Stimulated activated memory B cell treated with anti-CD40 and anti-IgM and Interleukin-4, amounts not matched to agents 10 μg/mL and 1 μg/mL and 100 μg/mL, for 72 hours (primary cell): ENCODE results near the gene TAGAP.
"Not testable (repeated sequence)": the region's sequence is repeated elsewhere in the genome, so short reads cannot be mapped to it uniquely, and the experiment has no call there.

ENCODE experiments used
- ATAC-seq: fragments of 150-1000 bp; cut with Tn5 transposase; 2 replicates; pipeline ENCODE4 v1.10.0; 2021
- H3K27ac Mint-ChIP-seq: one replicate; pipeline ENCODE4 v1.8.0; 2022; ENCODE audit warnings: mild to moderate bottlenecking, mixed read lengths
- H3K27me3 Mint-ChIP-seq: one replicate; pipeline ENCODE4 v1.8.0; 2022; ENCODE audit warnings: mixed read lengths
- H3K36me3 Mint-ChIP-seq: one replicate; pipeline ENCODE4 v1.8.0; 2022; ENCODE audit warnings: mixed read lengths
- H3K4me1 Mint-ChIP-seq: one replicate; pipeline ENCODE4 v1.8.0; 2022; ENCODE audit warnings: mixed read lengths
- H3K4me3 Mint-ChIP-seq: one replicate; pipeline ENCODE4 v1.8.0; 2022; ENCODE audit warnings: mild to moderate bottlenecking, moderate library complexity, mixed read lengths
- H3K9me3 Mint-ChIP-seq: one replicate; pipeline ENCODE4 v1.8.0; 2022; ENCODE audit warnings: mixed read lengths

Gene TAGAP

DNA sequence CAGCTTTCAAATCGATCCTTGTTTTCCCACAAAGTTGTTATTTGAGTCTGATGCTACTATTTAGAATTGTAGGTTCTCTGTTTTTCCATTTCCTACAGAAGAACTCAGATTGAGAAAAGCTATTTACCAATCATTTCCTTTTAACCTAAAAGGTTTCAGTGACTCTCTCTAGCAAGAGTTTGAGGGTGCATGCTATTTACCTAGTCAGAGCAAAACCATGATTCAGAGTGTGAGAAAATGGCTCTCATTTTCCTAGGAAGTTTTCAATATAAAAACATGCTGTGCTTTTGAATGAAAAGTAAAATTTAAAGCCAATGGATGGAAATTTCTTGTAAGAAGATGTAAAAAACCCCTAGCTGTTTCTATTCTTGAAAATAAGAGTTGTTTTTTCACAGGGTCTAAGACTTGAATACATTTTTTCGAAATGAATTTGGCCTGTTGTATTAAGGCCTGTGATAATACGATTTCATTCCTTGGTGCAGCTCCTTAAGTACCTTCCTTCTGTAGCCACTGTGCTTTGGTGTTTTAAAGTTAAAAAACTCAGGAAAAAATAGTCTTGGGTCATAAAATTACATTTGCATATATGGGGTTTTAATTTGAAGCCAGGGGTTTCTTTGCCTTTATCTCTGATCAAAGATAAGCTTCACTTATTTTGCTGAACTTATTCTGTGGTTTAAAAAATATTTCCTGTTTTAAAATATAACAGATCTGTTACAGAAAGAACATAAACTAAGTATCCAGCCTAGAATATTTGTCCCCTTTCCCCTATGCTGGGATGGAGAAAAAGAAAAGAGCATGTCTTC, 26.8 kb downstream of the TAGAP start:
- Mint-ChIP-seq H3K27ac (peak overlapping the region; percentile 14), H3K36me3 (peaks cover 13% of the 10 kb centered on the region), H3K27me3 (no peaks in the 10 kb centered on the region), H3K4me3 (no peak overlapping the region), H3K9me3 (peaks cover 6% of the 10 kb centered on the region), H3K4me1 (peaks cover 34% of the 10 kb centered on the region)
- ATAC-seq = peak; percentile 81

DNA sequence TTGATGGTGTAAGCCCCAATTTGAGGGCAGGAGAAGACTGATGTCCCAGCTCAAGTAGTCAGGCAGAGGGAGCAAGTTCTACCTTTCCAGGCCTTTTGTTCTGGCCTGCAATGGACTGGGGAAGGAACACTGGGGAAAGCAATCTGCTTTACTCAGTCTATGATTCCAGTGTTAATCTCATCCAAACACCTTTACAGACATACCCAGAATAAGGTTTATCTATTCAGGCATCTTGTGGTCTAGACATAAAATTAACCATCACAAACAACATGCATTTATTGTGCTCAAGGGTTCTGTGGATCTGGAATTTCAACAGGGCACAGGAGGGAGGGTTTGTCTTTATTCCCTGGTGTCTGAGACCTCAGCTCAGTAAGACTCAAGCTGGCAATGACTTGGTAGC, 30.4 kb downstream of the TAGAP start:
- peaks cover 52% of the 10 kb centered on the region for H3K4me1 Mint-ChIP-seq
- H3K27ac Mint-ChIP-seq = no peak overlapping the region
- no peak overlapping the region for H3K4me3 Mint-ChIP-seq
- no peaks in the 10 kb centered on the region for H3K9me3 Mint-ChIP-seq
- no peaks in the 10 kb centered on the region for H3K27me3 Mint-ChIP-seq
- no peak for ATAC-seq
- H3K36me3 Mint-ChIP-seq = peaks cover 6% of the 10 kb centered on the region

DNA sequence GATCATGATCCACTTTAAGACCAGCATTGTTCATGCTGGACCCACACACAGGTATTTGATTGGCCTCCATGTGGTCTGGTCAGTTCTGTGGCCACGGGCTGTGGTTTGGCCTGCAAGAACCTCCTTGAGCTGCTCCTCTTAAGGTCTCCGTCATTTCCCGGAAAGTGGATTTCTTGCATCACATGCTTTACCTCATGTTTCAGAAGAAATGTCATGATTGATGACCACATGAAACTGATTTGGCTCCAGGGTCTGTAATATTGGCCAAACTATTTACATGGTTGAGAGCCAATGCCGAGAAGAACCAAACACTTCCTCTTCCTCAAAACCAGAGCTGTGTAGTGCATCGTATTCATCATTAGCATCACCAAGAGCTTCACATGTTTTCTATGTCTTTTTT, 31.6 kb downstream of the TAGAP start:
- H3K4me1 Mint-ChIP-seq = peaks cover 45% of the 10 kb centered on the region
- no peak for ATAC-seq
- no peaks in the 10 kb centered on the region for H3K27me3 Mint-ChIP-seq
- H3K4me3 Mint-ChIP-seq = no peak overlapping the region
- H3K9me3 Mint-ChIP-seq = no peaks in the 10 kb centered on the region
- H3K27ac Mint-ChIP-seq = peak overlapping the region; percentile 77
- H3K36me3 Mint-ChIP-seq = peaks cover 6% of the 10 kb centered on the region

DNA sequence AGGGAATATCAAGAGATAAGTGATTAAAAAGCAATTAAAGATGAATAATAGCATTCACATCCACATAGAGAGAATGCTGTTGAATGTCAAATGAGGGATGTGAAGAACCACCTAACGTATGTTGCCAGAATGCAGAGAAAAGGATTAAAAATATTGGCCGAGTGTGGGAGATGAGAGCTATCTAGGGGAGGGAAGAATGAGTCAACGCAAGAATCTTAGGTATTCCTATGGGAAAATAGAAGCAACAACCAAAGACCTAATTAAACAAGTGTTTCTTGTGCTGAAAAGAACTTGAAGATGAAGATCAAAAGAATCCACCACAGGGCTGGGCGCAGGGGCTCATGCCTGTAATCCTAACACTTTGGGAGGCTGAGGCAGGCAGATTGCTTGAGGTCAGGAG, 32.6 kb downstream of the TAGAP start:
- Mint-ChIP-seq H3K9me3 (no peaks in the 10 kb centered on the region), H3K4me1 (peaks cover 38% of the 10 kb centered on the region), H3K36me3 (peaks cover 6% of the 10 kb centered on the region), H3K4me3 (no peak overlapping the region), H3K27me3 (no peaks in the 10 kb centered on the region), H3K27ac (peak overlapping the region; percentile 5)
- ATAC-seq = no peak

DNA sequence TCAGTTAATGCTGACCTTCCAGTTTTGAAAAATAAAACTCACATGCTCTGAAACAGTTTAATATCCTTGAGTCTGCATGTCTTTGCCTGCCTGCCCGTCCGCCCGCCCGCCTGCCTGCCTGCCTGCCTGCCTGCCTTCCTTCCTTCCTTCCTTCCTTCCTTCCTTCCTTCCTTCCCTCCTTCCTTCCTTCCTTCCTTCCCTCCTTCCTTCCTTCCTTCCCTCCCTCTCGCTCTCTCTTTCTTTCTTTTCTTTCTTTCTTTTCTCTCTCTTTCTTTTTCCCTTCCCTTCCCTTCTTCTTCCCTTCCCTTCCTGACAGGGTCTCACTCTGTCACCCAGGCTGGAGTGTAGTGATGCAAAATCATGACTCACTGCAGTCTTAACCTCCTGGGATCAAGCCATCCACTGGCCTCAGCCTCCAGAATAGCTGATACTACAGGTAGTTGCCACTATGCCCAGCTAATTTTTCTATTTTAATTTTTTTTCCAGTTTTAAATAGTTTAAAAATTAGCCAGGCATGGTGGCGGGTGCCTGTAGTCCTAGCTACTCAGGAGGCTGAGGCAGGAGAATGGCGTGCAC, 34.7 kb downstream of the TAGAP start:
- not testable (repeated sequence) for H3K36me3 Mint-ChIP-seq, H3K27me3 Mint-ChIP-seq, H3K9me3 Mint-ChIP-seq, ATAC-seq
- Mint-ChIP-seq H3K4me1 (peaks cover 38% of the 10 kb centered on the region), H3K4me3 (peak overlapping the region; percentile 50), H3K27ac (peak overlapping the region; percentile 77)

DNA sequence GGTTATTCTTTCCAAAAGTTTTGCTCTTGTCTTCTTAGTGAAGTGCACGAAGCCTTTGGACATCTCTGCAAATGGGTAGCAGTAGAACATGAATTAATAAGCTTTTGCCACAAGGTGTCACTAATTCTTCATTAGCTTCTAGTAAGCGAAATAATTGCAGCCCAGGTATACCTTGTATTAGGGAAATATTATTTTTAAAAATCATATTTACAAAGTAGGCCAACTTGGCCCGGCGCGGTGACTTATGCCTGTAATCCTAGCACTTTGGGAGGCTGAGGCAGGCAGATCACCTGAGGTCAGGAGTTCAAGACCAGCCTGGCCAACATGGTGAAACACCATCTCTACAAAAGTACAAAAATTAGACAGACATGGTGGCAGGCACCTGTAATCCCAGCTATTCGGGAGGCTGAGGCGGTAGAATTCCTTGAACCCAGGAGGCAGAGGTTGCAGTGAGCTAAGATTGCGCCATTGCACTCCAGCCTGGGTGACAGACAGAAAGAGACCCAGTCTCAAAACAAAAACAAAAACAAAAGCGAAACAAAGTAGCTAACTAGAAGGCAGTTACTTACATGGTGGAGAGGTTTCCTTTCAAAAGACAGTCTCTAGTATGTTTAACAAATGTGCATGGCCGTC, 36.0 kb downstream of the TAGAP start:
- H3K27me3 Mint-ChIP-seq = no peaks in the 10 kb centered on the region
- H3K27ac Mint-ChIP-seq = no peak overlapping the region

DNA sequence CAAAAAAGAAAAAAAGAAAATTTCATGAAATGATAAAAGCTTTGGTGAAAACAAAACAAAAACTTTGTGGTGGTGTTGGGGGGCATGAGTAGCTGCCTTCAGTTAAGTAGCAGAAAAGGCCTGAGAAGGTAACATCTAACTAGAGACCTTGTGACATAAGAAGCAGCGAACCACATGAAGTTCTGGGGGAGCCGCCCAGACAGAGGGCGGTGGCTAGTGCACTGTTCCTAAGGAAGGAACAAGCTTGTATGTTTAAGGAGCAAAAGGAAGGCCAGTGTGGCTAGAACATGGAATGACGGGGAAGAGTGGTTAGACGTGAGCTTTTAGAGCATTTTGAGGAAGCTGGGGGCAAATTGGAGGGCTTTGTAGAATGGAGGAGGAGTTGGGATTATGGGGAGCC, 37.3 kb downstream of the TAGAP start:
- H3K36me3 Mint-ChIP-seq = peaks cover 11% of the 10 kb centered on the region
- H3K27me3 Mint-ChIP-seq = no peaks in the 10 kb centered on the region
- no peak overlapping the region for H3K4me3 Mint-ChIP-seq
- no peaks in the 10 kb centered on the region for H3K9me3 Mint-ChIP-seq
- H3K27ac Mint-ChIP-seq = peak overlapping the region; percentile 5
- ATAC-seq = no peak
- peaks cover 32% of the 10 kb centered on the region for H3K4me1 Mint-ChIP-seq

More for the DNA sequence above, 36.0 kb downstream of the TAGAP start:
- H3K4me3 Mint-ChIP-seq = peak overlapping the region; percentile 54
- peaks cover 6% of the 10 kb centered on the region for H3K36me3 Mint-ChIP-seq
- H3K4me1 Mint-ChIP-seq = peaks cover 38% of the 10 kb centered on the region
- no peaks in the 10 kb centered on the region for H3K9me3 Mint-ChIP-seq
- ATAC-seq = peak; percentile 72

DNA sequence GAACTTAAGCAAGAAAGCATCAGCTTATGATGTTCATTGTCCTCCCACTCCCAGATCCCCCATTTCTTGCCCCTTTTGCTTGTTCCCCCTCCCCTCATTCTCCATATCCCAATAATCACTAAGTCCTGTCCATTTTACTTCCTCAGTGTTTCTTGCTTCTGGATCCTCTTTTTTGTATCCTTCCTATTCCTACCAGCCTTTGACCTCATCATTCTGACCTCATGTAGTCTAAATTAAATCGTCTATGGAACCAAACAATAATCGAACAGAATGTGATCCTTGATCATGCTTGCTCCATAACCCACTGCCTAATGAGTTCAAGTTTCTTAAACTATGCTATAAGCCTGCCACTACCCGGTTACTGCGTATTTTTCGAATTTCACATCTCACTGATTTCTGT, 39.4 kb downstream of the TAGAP start:
- no peak overlapping the region for H3K27ac Mint-ChIP-seq
- peaks cover 33% of the 10 kb centered on the region for H3K4me1 Mint-ChIP-seq
- no peak for ATAC-seq
- H3K36me3 Mint-ChIP-seq = peaks cover 11% of the 10 kb centered on the region
- H3K4me3 Mint-ChIP-seq = no peak overlapping the region
- no peaks in the 10 kb centered on the region for H3K27me3 Mint-ChIP-seq
- H3K9me3 Mint-ChIP-seq = no peaks in the 10 kb centered on the region

DNA sequence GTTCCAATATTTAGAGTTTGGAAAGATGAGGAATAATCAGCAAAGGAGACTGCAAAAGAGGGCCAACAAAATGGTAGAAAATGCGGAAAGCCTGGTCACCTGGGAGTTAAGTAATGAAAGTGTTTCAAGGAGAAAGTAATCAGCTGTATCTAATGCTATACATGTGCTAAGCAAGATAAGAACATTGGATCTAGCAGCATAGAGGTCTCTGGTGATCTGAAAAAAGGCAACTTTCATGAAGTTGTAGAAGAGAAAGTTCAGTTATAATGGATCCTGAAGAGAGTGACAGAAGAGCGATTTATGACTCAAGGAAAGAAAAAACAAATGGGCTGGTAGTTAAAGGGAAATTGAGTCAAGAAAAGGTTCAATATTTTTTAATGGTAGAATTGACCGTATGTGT, 40.2 kb downstream of the TAGAP start:
- no peak for ATAC-seq
- Mint-ChIP-seq H3K27ac (no peak overlapping the region), H3K9me3 (no peaks in the 10 kb centered on the region), H3K36me3 (peaks cover 11% of the 10 kb centered on the region), H3K4me1 (peaks cover 29% of the 10 kb centered on the region), H3K4me3 (no peak overlapping the region), H3K27me3 (no peaks in the 10 kb centered on the region)

DNA sequence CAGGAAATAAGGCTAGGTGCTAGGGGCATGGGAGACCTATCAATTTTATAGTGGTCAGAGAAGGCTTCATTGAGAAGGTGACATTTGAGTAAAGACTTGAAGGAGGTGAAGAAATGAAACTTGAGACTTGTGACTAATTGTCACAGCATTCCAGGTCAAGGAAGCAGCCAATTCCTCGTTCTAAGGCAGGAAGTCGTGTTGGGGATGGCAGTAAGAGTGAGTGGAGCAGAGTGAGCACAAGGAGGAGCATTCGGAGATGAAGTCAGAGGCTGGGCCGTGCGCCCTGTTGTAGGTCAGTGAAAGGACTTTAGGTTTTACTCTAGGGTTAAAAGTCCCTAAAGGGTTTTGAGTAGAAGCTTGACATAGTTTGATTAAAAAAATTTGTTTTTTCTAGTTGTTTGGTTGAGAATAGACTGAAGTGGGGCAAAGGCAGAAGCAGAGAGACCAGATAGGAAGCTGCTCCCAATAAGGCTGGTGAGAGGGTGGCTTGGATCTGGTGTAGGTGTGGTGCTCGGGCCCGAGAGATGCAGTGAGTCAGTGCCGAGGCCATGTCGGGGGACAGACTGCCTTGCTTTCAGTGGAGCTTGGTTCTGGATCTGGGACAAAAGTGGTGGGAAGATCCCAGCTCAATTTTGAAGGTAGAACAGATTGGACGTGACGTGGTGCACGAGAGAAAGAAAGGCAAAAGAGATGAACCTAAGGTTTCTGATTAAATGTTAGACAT, 42.2 kb downstream of the TAGAP start:
- Mint-ChIP-seq H3K27ac (no peak overlapping the region), H3K4me3 (no peak overlapping the region), H3K27me3 (no peaks in the 10 kb centered on the region), H3K4me1 (peaks cover 31% of the 10 kb centered on the region), H3K9me3 (no peaks in the 10 kb centered on the region), H3K36me3 (peaks cover 11% of the 10 kb centered on the region)
- no peak for ATAC-seq

DNA sequence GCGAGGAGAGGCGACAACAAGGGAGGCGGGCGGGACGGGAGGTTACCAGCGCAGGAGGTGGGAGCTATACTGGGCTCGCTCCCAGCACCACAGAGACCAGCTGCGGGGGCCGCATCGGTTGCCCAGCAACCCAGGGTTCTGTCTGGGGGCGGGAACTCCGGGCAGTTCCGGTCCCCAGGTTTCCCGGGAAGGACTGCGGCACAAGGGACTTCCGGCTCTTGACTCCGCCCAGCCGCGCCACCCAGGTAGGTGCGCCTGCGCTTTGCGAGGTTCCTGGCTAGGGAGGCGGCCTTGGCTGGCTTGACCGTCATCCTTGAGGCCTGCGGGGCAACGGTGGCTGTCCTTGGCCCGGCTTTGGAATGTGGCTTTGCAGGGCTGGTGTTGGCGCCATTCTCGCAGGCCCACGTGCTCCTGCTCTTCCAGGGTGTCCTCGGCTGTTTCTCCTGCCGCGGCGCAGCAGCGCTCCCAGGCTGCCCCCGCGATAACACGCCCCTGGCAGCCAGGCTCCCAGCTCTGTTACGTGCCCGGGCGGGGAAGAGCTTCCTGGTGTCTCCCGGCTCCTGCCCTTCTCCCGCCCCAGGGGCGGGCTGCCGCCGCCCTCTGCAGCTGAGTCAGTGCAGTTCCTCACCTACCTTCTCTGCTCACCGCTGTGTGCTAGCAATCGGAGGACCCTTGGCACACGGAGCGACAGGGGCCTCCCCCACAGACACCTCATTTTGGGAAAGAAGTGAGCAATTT, 45.0 kb downstream of the TAGAP start, which contains the start of gene RSPH3:
RSPH3 (minus strand) TSS at position 537 of the 738 bp plus-strand sequence. CDS start 652 bp downstream, outside the sequence.
- Mint-ChIP-seq H3K27me3 (no peaks in the 10 kb centered on the region), H3K4me1 (peaks cover 41% of the 10 kb centered on the region), H3K4me3 (peak within 1 kb of the TSS; percentile 97), H3K27ac (peak within 1 kb of the TSS; percentile 77), H3K9me3 (no peaks in the 10 kb centered on the region), H3K36me3 (peaks cover 11% of the 10 kb centered on the region)
- peak; percentile 94 for ATAC-seq

DNA sequence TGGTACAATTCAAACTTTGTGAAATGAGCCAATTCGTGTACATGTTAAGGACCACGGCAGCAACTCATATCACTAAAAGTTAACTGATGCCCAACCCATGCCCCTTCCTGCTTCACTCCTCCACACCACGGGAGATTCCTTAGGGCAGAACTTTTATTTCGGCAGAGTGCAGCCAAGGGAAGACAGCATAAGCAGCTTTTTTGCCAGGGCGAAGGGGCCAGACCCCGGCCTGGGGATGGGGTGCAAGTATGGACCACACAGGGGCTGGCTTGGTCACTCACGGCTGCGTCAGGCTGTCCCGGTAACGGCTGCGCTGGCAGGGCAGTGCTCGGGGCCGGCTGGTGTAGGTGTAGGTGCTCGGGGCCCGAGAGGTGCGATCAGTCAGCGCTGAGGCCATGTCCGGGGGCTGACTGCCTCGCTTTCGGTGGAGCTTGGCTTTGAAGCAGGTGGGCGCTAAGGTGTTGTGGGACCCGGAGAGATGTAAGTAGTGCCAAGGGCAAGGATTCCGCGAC, 45.6 kb downstream of the TAGAP start:
- Mint-ChIP-seq H3K4me1 (peaks cover 43% of the 10 kb centered on the region), H3K36me3 (peaks cover 11% of the 10 kb centered on the region), H3K27ac (peak overlapping the region; percentile 77), H3K9me3 (no peaks in the 10 kb centered on the region), H3K4me3 (peak overlapping the region; percentile 97), H3K27me3 (no peaks in the 10 kb centered on the region)
- peak; percentile 60 for ATAC-seq

DNA sequence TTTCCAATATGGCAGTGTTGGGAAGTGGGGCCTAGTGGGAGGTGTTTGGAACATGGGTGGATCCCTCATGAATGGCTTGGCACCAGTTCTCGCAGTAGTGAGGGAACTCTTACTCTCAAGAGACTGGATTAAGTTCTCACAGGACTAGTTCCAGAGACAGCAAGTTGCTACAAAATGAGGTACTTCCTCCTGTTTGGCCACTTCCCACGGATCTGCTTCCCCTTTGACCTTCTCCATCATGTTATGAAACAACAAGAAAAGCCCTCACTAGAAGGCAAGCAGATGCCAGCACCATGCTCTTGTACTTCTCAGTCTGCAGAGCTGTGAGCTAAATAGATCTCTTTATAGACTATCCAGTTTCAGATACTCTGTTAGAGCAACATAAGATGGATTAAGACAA, 47.9 kb downstream of the TAGAP start:
- Mint-ChIP-seq H3K9me3 (no peaks in the 10 kb centered on the region), H3K36me3 (peaks cover 6% of the 10 kb centered on the region), H3K27ac (no peak overlapping the region), H3K4me3 (no peak overlapping the region), H3K27me3 (no peaks in the 10 kb centered on the region), H3K4me1 (peaks cover 32% of the 10 kb centered on the region)
- no peak for ATAC-seq

DNA sequence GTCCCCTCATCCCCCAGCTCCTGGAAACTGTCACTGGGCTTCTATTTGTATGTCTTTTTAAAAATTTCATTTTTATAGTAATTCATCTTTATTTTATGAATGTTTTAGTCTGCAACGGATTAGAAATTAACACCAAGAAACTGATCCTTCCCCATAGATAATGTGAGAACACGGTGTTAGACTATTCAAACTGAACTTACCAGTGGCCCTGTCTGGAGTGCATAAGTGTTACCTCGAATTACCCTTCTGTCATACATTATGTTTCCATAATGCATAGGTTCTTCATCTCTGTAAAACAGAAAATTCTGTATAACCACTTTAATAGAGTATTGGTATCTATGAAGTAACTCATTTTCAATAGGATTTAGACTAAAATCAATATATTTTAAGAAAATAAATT, 51.2 kb downstream of the TAGAP start:
- Mint-ChIP-seq H3K4me3 (no peak overlapping the region), H3K9me3 (peaks cover 5% of the 10 kb centered on the region), H3K27ac (no peak overlapping the region), H3K27me3 (no peaks in the 10 kb centered on the region), H3K4me1 (peaks cover 12% of the 10 kb centered on the region), H3K36me3 (peaks cover 18% of the 10 kb centered on the region)
- ATAC-seq = no peak
